Osteoblast (primary cell): ENCODE measurements around the gene PDE4B. TPM values are rescaled to one million over a fixed set of nuclear protein-coding genes. Genes with fewer than 3 reads are reported as not detected.

ENCODE experiments used
- DNase-seq: peaks from one replicate; pipeline ENCODE4 v3.0.0; 2011; ENCODE audit warnings: low spot score, mixed read lengths; ENCODE audit not compliant: insufficient read length; ENCODE audit errors: missing footprints
- H2AFZ ChIP-seq: 2 replicates; pipeline ENCODE4 v1.6.0; 2011; ENCODE audit warnings: mild to moderate bottlenecking, low read length
- H3K27ac ChIP-seq: 2 replicates; pipeline ENCODE4 v1.5.1; 2011; ENCODE audit warnings: mild to moderate bottlenecking, low read depth, low read length, moderate library complexity
- H3K27me3 ChIP-seq: 2 replicates; pipeline ENCODE4 v1.6.0; 2012; ENCODE audit warnings: mild to moderate bottlenecking, control low read depth, inconsistent platforms, low read length, moderate library complexity; ENCODE audit not compliant: insufficient read depth
- H3K36me3 ChIP-seq: 2 replicates; pipeline ENCODE4 v1.5.1; 2011; ENCODE audit warnings: mild to moderate bottlenecking, low read length, control low read depth, moderate library complexity; ENCODE audit not compliant: insufficient read depth
- H3K4me1 ChIP-seq: 2 replicates; pipeline ENCODE4 v1.5.1; 2011; ENCODE audit warnings: mild to moderate bottlenecking, low read length, control low read depth, moderate library complexity; ENCODE audit not compliant: insufficient read depth
- H3K4me2 ChIP-seq: 2 replicates; pipeline ENCODE4 v1.6.0; 2011; ENCODE audit warnings: mild to moderate bottlenecking, low read length; ENCODE audit not compliant: insufficient read depth
- H3K4me3 ChIP-seq: fragments of 200-600 bp; sonication (generic); 3 replicates; pipeline ENCODE4 v1.5.1; 2012; ENCODE audit warnings: mild to moderate bottlenecking, low read length, inconsistent platforms; ENCODE audit not compliant: insufficient read depth
- H3K79me2 ChIP-seq: 2 replicates; pipeline ENCODE4 v1.6.0; 2012; ENCODE audit warnings: mild to moderate bottlenecking, low read length, control low read depth, inconsistent platforms; ENCODE audit not compliant: insufficient read depth
- H3K9me3 ChIP-seq: 2 replicates; pipeline ENCODE4 v1.5.1; 2011; ENCODE audit warnings: low read depth, low read length, control low read depth
- H4K20me1 ChIP-seq: 2 replicates; pipeline ENCODE4 v1.6.0; 2012; ENCODE audit warnings: mild to moderate bottlenecking, low read length, control low read depth; ENCODE audit not compliant: insufficient read depth
- CTCF ChIP-seq: IDR thresholded peaks from 2 replicates; pipeline ENCODE4 v1.5.1; 2011; ENCODE audit warnings: mild to moderate bottlenecking, low read depth, low read length, moderate library complexity; ENCODE audit errors: extremely low read depth
- total RNA-seq: library from RNA; depleted of rRNA; stranded (reverse); fragments of >200 nt; gene quantifications from 2 replicates; pipeline ENCODE4 v1.2.3, GENCODE V29; 2012

The PDE4B gene
- total RNA-seq, 1 donor, result 21.4 TPM

GRCh38 chr1:66254785-66255184 is 462.1 kb downstream of the PDE4B start:
- Histone ChIP-seq H3K4me1 (peaks cover 17% of the 10 kb centered on the region), H3K36me3 (no peaks in the 10 kb centered on the region), H4K20me1 (no peaks in the 10 kb centered on the region), H3K9me3 (no peaks in the 10 kb centered on the region), H3K27me3 (no peaks in the 10 kb centered on the region), H3K79me2 (no peaks in the 10 kb centered on the region), H2AFZ (no peak overlapping the region), H3K4me2 (no peak overlapping the region), H3K27ac (no peak overlapping the region), H3K4me3 (no peak overlapping the region)
- TF ChIP-seq CTCF, result no peak
- no peak for DNase-seq

GRCh38 chr1:66256629-66257572 is 464.2 kb downstream of the PDE4B start:
- Histone ChIP-seq H3K4me2 (no peak overlapping the region), H4K20me1 (no peaks in the 10 kb centered on the region), H3K4me3 (no peak overlapping the region), H2AFZ (peak overlapping the region; percentile 43), H3K9me3 (no peaks in the 10 kb centered on the region), H3K27ac (peak overlapping the region; percentile 66), H3K36me3 (no peaks in the 10 kb centered on the region), H3K27me3 (no peaks in the 10 kb centered on the region), H3K4me1 (peaks cover 22% of the 10 kb centered on the region), H3K79me2 (no peaks in the 10 kb centered on the region)
- TF ChIP-seq CTCF, result no peak
- DNase-seq, result no peak

GRCh38 chr1:66258404-66259105 is 465.9 kb downstream of the PDE4B start:
- Histone ChIP-seq H3K4me1 (peaks cover 34% of the 10 kb centered on the region), H3K9me3 (no peaks in the 10 kb centered on the region), H3K4me2 (no peak overlapping the region), H3K79me2 (no peaks in the 10 kb centered on the region), H4K20me1 (no peaks in the 10 kb centered on the region), H3K4me3 (no peak overlapping the region), H3K27ac (peak overlapping the region; percentile 66), H3K36me3 (no peaks in the 10 kb centered on the region), H3K27me3 (no peaks in the 10 kb centered on the region), H2AFZ (peak overlapping the region; percentile 32)
- TF ChIP-seq CTCF, result no peak
- DNase-seq, result peak; percentile 13

GRCh38 chr1:66261364-66261763 is 468.7 kb downstream of the PDE4B start:
- H3K4me3 ChIP-seq, result no peak overlapping the region
- H3K27me3 ChIP-seq, result no peaks in the 10 kb centered on the region
- no peaks in the 10 kb centered on the region for H3K36me3 ChIP-seq
- H3K27ac ChIP-seq, result no peak overlapping the region
- no peaks in the 10 kb centered on the region for H4K20me1 ChIP-seq
- DNase-seq, result no peak
- H3K4me2 ChIP-seq, result no peak overlapping the region
- peaks cover 33% of the 10 kb centered on the region for H3K4me1 ChIP-seq
- no peaks in the 10 kb centered on the region for H3K79me2 ChIP-seq
- no peak overlapping the region for H2AFZ ChIP-seq
- no peaks in the 10 kb centered on the region for H3K9me3 ChIP-seq
- no peak for TF ChIP-seq CTCF
